Measurements from ENCODE around the gene CEP112. TPM values are rescaled to one million over a fixed set of nuclear protein-coding genes. Genes with fewer than 3 reads are reported as not detected.

The CEP112 gene
- total and polyA plus RNA-seq, 4 donors = 5.9 to 32.9 (median 18.8) TPM

DNA sequence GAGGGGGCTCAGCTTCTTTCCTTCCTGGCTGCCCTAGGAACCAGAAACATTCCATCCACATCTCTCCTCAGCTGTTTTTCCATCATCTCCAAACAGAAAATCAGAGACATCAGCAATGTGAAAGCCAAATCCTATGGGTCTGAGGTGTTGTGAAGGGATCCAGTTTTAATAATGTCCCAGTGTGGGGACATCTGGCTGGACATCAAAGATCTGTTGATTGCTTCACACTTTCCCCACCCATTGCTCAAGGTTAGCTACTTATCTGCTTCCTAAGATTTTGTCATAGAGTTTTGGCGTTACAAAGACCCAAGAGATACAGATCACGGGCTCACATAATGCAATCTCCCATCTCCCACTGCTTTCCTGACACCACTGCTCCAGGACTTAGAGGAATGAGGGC lies 582.6 kb downstream of the CEP112 start:
- no peaks in the 10 kb centered on the region for H3K36me3 ChIP-seq (ENCODE audit: control insufficient read depth in 4 of 4, insufficient read depth in 4 of 4, low read length in 4 of 4)
- WGBS, 2 donors = 54 to 65% methylated on average over 2 of the region's 2 CpGs
- peaks cover 0 to 1% (median 0%) of the 10 kb centered on the region in 4 donors for H3K9me3 ChIP-seq (ENCODE audit: control insufficient read depth in 4 of 4, insufficient read depth in 3 of 4, low read length in 3 of 4)
- no peak overlapping the region for H3K27ac ChIP-seq (ENCODE audit: low read depth in 1 of 2, low read length in 1 of 2)
- no peaks in the 10 kb centered on the region for H3K27me3 ChIP-seq (ENCODE audit: control insufficient read depth in 3 of 3, insufficient read depth in 3 of 3, low read length in 2 of 3)
- DNase-seq (peak in 1 of 3 donors; percentile 70), ATAC-seq (ENCODE audit: insufficient read depth, low FRiP score) (no peak)
- TF ChIP-seq, protein P1, sequence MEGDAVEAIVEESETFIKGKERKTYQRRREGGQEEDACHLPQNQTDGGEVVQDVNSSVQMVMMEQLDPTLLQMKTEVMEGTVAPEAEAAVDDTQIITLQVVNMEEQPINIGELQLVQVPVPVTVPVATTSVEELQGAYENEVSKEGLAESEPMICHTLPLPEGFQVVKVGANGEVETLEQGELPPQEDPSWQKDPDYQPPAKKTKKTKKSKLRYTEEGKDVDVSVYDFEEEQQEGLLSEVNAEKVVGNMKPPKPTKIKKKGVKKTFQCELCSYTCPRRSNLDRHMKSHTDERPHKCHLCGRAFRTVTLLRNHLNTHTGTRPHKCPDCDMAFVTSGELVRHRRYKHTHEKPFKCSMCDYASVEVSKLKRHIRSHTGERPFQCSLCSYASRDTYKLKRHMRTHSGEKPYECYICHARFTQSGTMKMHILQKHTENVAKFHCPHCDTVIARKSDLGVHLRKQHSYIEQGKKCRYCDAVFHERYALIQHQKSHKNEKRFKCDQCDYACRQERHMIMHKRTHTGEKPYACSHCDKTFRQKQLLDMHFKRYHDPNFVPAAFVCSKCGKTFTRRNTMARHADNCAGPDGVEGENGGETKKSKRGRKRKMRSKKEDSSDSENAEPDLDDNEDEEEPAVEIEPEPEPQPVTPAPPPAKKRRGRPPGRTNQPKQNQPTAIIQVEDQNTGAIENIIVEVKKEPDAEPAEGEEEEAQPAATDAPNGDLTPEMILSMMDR (IDR thresholded peaks at IDR 0.05; ENCODE audit: control extremely low read depth, extremely low read depth) = no peak
- H3K4me3 ChIP-seq = no peak overlapping the region
- H3K4me1 ChIP-seq (ENCODE audit: control insufficient read depth in 5 of 5, insufficient read depth in 5 of 5, low read length in 5 of 5) = peaks cover 0 to 11% (median 6%) of the 10 kb centered on the region in 5 donors
- H3K9ac ChIP-seq (ENCODE audit: insufficient read depth in 1 of 2, low read length in 2 of 2) = no peak overlapping the region

DNA sequence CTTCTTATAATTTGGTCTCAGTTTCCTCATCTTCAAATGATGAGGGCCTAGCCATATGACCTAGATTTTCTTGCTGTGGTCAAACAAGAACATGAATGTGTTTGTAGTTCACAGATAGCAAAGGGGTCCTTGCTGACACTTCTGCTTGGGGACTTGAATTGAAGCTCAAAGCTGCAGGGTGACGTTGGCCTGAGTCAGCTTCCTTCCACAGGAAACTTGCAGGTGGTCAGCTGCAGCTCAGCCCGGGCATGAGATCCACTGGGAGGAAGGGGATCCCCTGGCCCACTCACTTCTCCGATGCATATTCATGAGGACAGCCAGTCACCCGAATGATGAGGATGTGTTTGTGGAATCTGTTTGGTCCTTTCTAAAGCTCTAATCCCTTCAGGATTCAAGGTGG lies 587.9 kb downstream of the CEP112 start:
- ATAC-seq (ENCODE audit: insufficient read depth, low FRiP score) (no peak), DNase-seq (no peak)
- TF ChIP-seq, protein P1 (IDR thresholded peaks at IDR 0.05; ENCODE audit: control extremely low read depth, extremely low read depth) = no peak
- Histone ChIP-seq H3K9me3 (ENCODE audit: control insufficient read depth in 4 of 4, insufficient read depth in 3 of 4, low read length in 3 of 4) (peaks cover 0 to 1% (median 0%) of the 10 kb centered on the region in 4 donors), H3K36me3 (ENCODE audit: control insufficient read depth in 4 of 4, insufficient read depth in 4 of 4, low read length in 4 of 4) (no peaks in the 10 kb centered on the region), H3K9ac (ENCODE audit: insufficient read depth in 1 of 2, low read length in 2 of 2) (no peak overlapping the region), H3K4me1 (ENCODE audit: control insufficient read depth in 5 of 5, insufficient read depth in 5 of 5, low read length in 5 of 5) (peaks cover 0 to 4% (median 0%) of the 10 kb centered on the region in 5 donors), H3K27me3 (ENCODE audit: control insufficient read depth in 3 of 3, insufficient read depth in 3 of 3, low read length in 2 of 3) (no peaks in the 10 kb centered on the region), H3K4me3 (no peak overlapping the region), H3K27ac (ENCODE audit: low read depth in 1 of 2, low read length in 1 of 2) (no peak overlapping the region)
- 44 to 47% methylated on average over 4 of the region's 4 CpGs for WGBS, 2 donors

DNA sequence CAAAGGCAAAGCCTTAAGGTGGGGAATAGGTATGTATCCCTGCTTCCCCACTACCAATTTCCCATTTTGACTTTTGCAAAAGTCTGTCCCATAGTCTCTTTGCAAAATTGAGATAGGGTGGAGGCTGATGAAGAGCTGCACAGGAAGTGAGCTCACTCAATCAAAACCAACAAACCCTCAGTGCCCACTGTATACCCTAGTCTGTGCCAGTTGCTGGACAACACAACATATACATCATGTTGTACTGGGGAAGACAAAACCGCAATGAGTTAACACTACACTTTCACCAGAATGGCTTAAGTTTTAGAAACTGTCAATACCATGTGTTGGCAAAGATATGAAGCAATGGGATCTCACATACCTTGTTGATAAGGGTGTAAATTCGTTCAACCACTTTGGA lies 590.1 kb downstream of the CEP112 start:
- Histone ChIP-seq H3K4me1 (ENCODE audit: control insufficient read depth in 5 of 5, insufficient read depth in 5 of 5, low read length in 5 of 5) (peaks cover 0 to 2% (median 0%) of the 10 kb centered on the region in 5 donors), H3K36me3 (ENCODE audit: control insufficient read depth in 4 of 4, insufficient read depth in 4 of 4, low read length in 4 of 4) (no peaks in the 10 kb centered on the region), H3K27me3 (ENCODE audit: control insufficient read depth in 3 of 3, insufficient read depth in 3 of 3, low read length in 2 of 3) (no peaks in the 10 kb centered on the region), H3K9ac (ENCODE audit: insufficient read depth in 1 of 2, low read length in 2 of 2) (no peak overlapping the region), H3K4me3 (no peak overlapping the region), H3K27ac (ENCODE audit: low read depth in 1 of 2, low read length in 1 of 2) (no peak overlapping the region), H3K9me3 (ENCODE audit: control insufficient read depth in 4 of 4, insufficient read depth in 3 of 4, low read length in 3 of 4) (no peaks in the 10 kb centered on the region)
- TF ChIP-seq, protein P1 (IDR thresholded peaks at IDR 0.05; ENCODE audit: control extremely low read depth, extremely low read depth) = no peak
- ATAC-seq (ENCODE audit: insufficient read depth, low FRiP score) (no peak), DNase-seq (no peak)
- WGBS, 2 donors = 87 to 89% methylated on average over 2 of the region's 2 CpGs

DNA sequence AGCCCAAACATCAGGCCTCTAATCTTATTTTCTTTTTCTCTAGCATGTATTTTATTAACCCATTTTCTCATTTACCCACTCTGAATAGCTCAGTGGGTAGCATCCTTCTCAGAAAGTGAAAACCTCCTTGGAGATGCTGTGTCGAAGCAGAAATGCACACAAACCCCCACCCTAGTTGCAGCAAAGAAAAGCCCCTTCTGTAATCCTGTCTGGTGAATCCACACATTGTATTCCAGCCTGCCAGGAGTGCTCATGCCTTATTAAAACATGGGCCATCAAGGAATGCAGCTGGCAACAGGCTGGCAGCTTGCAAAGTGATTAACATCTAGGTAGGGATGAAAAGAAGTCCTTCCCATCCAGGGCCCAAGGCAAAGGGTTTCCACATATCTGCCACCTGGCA lies 590.8 kb downstream of the CEP112 start:
- WGBS, 2 donors = 88 to 97% methylated on average over 1 of the region's 1 CpG
- no peaks in the 10 kb centered on the region for H3K27me3 ChIP-seq (ENCODE audit: control insufficient read depth in 3 of 3, insufficient read depth in 3 of 3, low read length in 2 of 3)

More for the DNA sequence above, 590.8 kb downstream of the CEP112 start:
- TF ChIP-seq, protein P1 (IDR thresholded peaks at IDR 0.05; ENCODE audit: control extremely low read depth, extremely low read depth) = no peak
- H3K9ac ChIP-seq (ENCODE audit: insufficient read depth in 1 of 2, low read length in 2 of 2) = no peak overlapping the region
- peaks cover 0 to 2% (median 0%) of the 10 kb centered on the region in 5 donors for H3K4me1 ChIP-seq (ENCODE audit: control insufficient read depth in 5 of 5, insufficient read depth in 5 of 5, low read length in 5 of 5)
- H3K36me3 ChIP-seq (ENCODE audit: control insufficient read depth in 4 of 4, insufficient read depth in 4 of 4, low read length in 4 of 4) = no peaks in the 10 kb centered on the region
- ATAC-seq (ENCODE audit: insufficient read depth, low FRiP score) = no peak
- no peaks in the 10 kb centered on the region for H3K9me3 ChIP-seq (ENCODE audit: control insufficient read depth in 4 of 4, insufficient read depth in 3 of 4, low read length in 3 of 4)
- no peak overlapping the region for H3K4me3 ChIP-seq
- no peak overlapping the region for H3K27ac ChIP-seq (ENCODE audit: low read depth in 1 of 2, low read length in 1 of 2)
- no peak for DNase-seq

All from lung (tissue), 12 donors.